ENCODE measurements around the gene PDE6D. TPM values are rescaled to one million over a fixed set of nuclear protein-coding genes. Genes with fewer than 3 reads are reported as not detected.

PDE6D gene
- total and polyA plus RNA-seq, 4 experiments from 2014 or later, result 29.1 to 74.0 (median 41.3) TPM

- ChIA-PET POLR2A (ENCODE audit: partially characterized antibody) (no interaction called here), CTCF (ENCODE audit: partially characterized antibody) (no interaction called here)
- Histone ChIP-seq H3K9me3 (ENCODE audit: control insufficient read depth in 1 of 2, low read length in 2 of 2) (no peaks in the 10 kb centered on the region), H3K4me3 (ENCODE audit: low read length in 2 of 2) (no peak overlapping the region), H3K36me3 (ENCODE audit: insufficient read depth, low read length) (peaks cover 35% of the 10 kb centered on the region), H3K27me3 (ENCODE audit: insufficient read depth, low read length) (no peaks in the 10 kb centered on the region), H3K4me1 (ENCODE audit: insufficient read depth, low read length) (no peaks in the 10 kb centered on the region), H3K27ac (ENCODE audit: low read depth, low read length) (no peak overlapping the region)
- Mint-ChIP-seq H3K9me3 (peaks cover 0 to 2% (median 0%) of the 10 kb centered on the region in 8 donors), H3K27me3 (no peaks in the 10 kb centered on the region), H3K4me3 (no peak overlapping the region), H3K27ac (no peak overlapping the region), H3K4me1 (peaks cover 0 to 6% (median 3%) of the 10 kb centered on the region in 4 donors), H3K36me3 (peaks cover 48 to 71% of the 10 kb centered on the region in 2 donors)
- intact Hi-C loops (cut with micrococcal nuclease), result no loop called here
- no peak for DNase-seq
Measured at GRCh38 chr2:231807020-231807419, 25.9 kb upstream of the PDE6D start.

- peaks cover 47 to 71% of the 10 kb centered on the region in 2 donors for H3K36me3 Mint-ChIP-seq
Measured at GRCh38 chr2:231803501-231804138, 22.5 kb upstream of the PDE6D start.

GRCh38 chr2:231800493-231801091 lies 19.5 kb upstream of the PDE6D start:
- CTCF ChIA-PET (ENCODE audit: partially characterized antibody), result interaction anchor here (0.8 to 2.4 kb wide), 12 partner anchors 9 to 123 kb away, joined by 3 to 8 read pairs (median 3); no protein-coding TSS in a partner anchor

More at GRCh38 chr2:231803501-231804138, 22.5 kb upstream of the PDE6D start:
- H3K4me3 Mint-ChIP-seq, result no peak overlapping the region
- no peaks in the 10 kb centered on the region for H3K27me3 ChIP-seq (ENCODE audit: insufficient read depth, low read length)
- no peak overlapping the region for H3K27ac Mint-ChIP-seq
- H3K9me3 Mint-ChIP-seq, result no peaks in the 10 kb centered on the region
- no peak overlapping the region for H3K27ac ChIP-seq (ENCODE audit: low read depth, low read length)
- H3K4me1 ChIP-seq (ENCODE audit: insufficient read depth, low read length), result no peaks in the 10 kb centered on the region
- H3K9me3 ChIP-seq (ENCODE audit: control insufficient read depth in 1 of 2, low read length in 2 of 2), result no peaks in the 10 kb centered on the region
- no peak for DNase-seq
- peaks cover 54% of the 10 kb centered on the region for H3K36me3 ChIP-seq (ENCODE audit: insufficient read depth, low read length)
- H3K27me3 Mint-ChIP-seq, result no peaks in the 10 kb centered on the region
- intact Hi-C loops (cut with micrococcal nuclease), result no loop called here
- ChIA-PET CTCF (ENCODE audit: partially characterized antibody) (no interaction called here), POLR2A (ENCODE audit: partially characterized antibody) (no interaction called here)
- H3K4me3 ChIP-seq (ENCODE audit: low read length in 2 of 2), result no peak overlapping the region
- H3K4me1 Mint-ChIP-seq, result peaks cover 0 to 8% (median 6%) of the 10 kb centered on the region in 4 donors

GRCh38 chr2:231795525-231796327 lies 14.6 kb upstream of the PDE6D start:
- ChIA-PET CTCF (ENCODE audit: partially characterized antibody) (no interaction called here), POLR2A (ENCODE audit: partially characterized antibody) (interaction anchor here (0.6 to 0.9 kb wide), 2 partner anchors 14 to 248 kb away, joined by 3 read pairs; no protein-coding TSS in a partner anchor)
- no peak overlapping the region for H3K4me3 Mint-ChIP-seq
- H3K4me1 ChIP-seq (ENCODE audit: insufficient read depth, low read length), result no peaks in the 10 kb centered on the region
- DNase-seq, result no peak
- H3K27ac Mint-ChIP-seq, result no peak overlapping the region
- H3K27me3 Mint-ChIP-seq, result no peaks in the 10 kb centered on the region
- H3K9me3 ChIP-seq (ENCODE audit: control insufficient read depth in 1 of 2, low read length in 2 of 2), result no peaks in the 10 kb centered on the region
- no peaks in the 10 kb centered on the region for H3K27me3 ChIP-seq (ENCODE audit: insufficient read depth, low read length)
- H3K4me3 ChIP-seq (ENCODE audit: low read length in 2 of 2), result no peak overlapping the region
- peaks cover 36% of the 10 kb centered on the region for H3K36me3 ChIP-seq (ENCODE audit: insufficient read depth, low read length)
- H3K36me3 Mint-ChIP-seq, result peaks cover 68 to 88% of the 10 kb centered on the region in 2 donors
- no peaks in the 10 kb centered on the region for H3K9me3 Mint-ChIP-seq
- H3K27ac ChIP-seq (ENCODE audit: low read depth, low read length), result no peak overlapping the region
- H3K4me1 Mint-ChIP-seq, result peaks cover 0 to 18% (median 13%) of the 10 kb centered on the region in 4 donors
- intact Hi-C loops (cut with micrococcal nuclease), result no loop called here

More at GRCh38 chr2:231800493-231801091, 19.5 kb upstream of the PDE6D start:
- no peaks in the 10 kb centered on the region for H3K9me3 ChIP-seq (ENCODE audit: control insufficient read depth in 1 of 2, low read length in 2 of 2)
- no peak overlapping the region for H3K27ac ChIP-seq (ENCODE audit: low read depth, low read length)
- H3K36me3 ChIP-seq (ENCODE audit: insufficient read depth, low read length), result peaks cover 43% of the 10 kb centered on the region
- H3K27me3 ChIP-seq (ENCODE audit: insufficient read depth, low read length), result no peaks in the 10 kb centered on the region
- no peak overlapping the region for H3K4me3 Mint-ChIP-seq
- no peak overlapping the region for H3K4me3 ChIP-seq (ENCODE audit: low read length in 2 of 2)
- H3K4me1 Mint-ChIP-seq, result peaks cover 0 to 10% (median 6%) of the 10 kb centered on the region in 4 donors
- intact Hi-C loops (cut with micrococcal nuclease), result no loop called here
- H3K36me3 Mint-ChIP-seq, result peaks cover 58 to 74% of the 10 kb centered on the region in 2 donors
- no peak overlapping the region for H3K27ac Mint-ChIP-seq
- no peaks in the 10 kb centered on the region for H3K4me1 ChIP-seq (ENCODE audit: insufficient read depth, low read length)
- peak in 2 of 5 donors; percentile 12 to 43 for DNase-seq
- no peaks in the 10 kb centered on the region for H3K27me3 Mint-ChIP-seq
- no peaks in the 10 kb centered on the region for H3K9me3 Mint-ChIP-seq
- POLR2A ChIA-PET (ENCODE audit: partially characterized antibody), result no interaction called here

GRCh38 chr2:231794383-231794782 lies 13.3 kb upstream of the PDE6D start:
- H3K27ac Mint-ChIP-seq, result no peak overlapping the region
- H3K4me3 Mint-ChIP-seq, result no peak overlapping the region
- H3K4me1 Mint-ChIP-seq, result peaks cover 0 to 22% (median 16%) of the 10 kb centered on the region in 4 donors
- peaks cover 39% of the 10 kb centered on the region for H3K36me3 ChIP-seq (ENCODE audit: insufficient read depth, low read length)
- no peak overlapping the region for H3K27ac ChIP-seq (ENCODE audit: low read depth, low read length)
- H3K9me3 ChIP-seq (ENCODE audit: control insufficient read depth in 1 of 2, low read length in 2 of 2), result no peaks in the 10 kb centered on the region
- DNase-seq, result no peak
- POLR2A ChIA-PET (ENCODE audit: partially characterized antibody), result no interaction called here
- no peak overlapping the region for H3K4me3 ChIP-seq (ENCODE audit: low read length in 2 of 2)
- CTCF ChIA-PET (ENCODE audit: partially characterized antibody), result no interaction called here
- peaks cover 57 to 86% of the 10 kb centered on the region in 2 donors for H3K36me3 Mint-ChIP-seq
- H3K4me1 ChIP-seq (ENCODE audit: insufficient read depth, low read length), result no peaks in the 10 kb centered on the region
- H3K9me3 Mint-ChIP-seq, result no peaks in the 10 kb centered on the region
- intact Hi-C loops (cut with micrococcal nuclease), result no loop called here
- no peaks in the 10 kb centered on the region for H3K27me3 ChIP-seq (ENCODE audit: insufficient read depth, low read length)
- no peaks in the 10 kb centered on the region for H3K27me3 Mint-ChIP-seq

- Histone ChIP-seq H3K27me3 (ENCODE audit: insufficient read depth, low read length) (no peaks in the 10 kb centered on the region), H3K27ac (ENCODE audit: low read depth, low read length) (no peak overlapping the region), H3K36me3 (ENCODE audit: insufficient read depth, low read length) (peaks cover 31% of the 10 kb centered on the region), H3K4me1 (ENCODE audit: insufficient read depth, low read length) (peaks cover 13% of the 10 kb centered on the region), H3K4me3 (ENCODE audit: low read length in 2 of 2) (no peak overlapping the region), H3K9me3 (ENCODE audit: control insufficient read depth in 1 of 2, low read length in 2 of 2) (no peaks in the 10 kb centered on the region)
- intact Hi-C loops (cut with micrococcal nuclease), result no loop called here
- POLR2A ChIA-PET (ENCODE audit: partially characterized antibody), result no interaction called here
- CTCF ChIA-PET (ENCODE audit: partially characterized antibody), result interaction anchor here (3.4 kb wide), 1 partner anchor 9 kb away, joined by 8 read pairs; no protein-coding TSS in a partner anchor
- peaks cover 23 to 44% (median 27%) of the 10 kb centered on the region in 4 donors for H3K4me1 Mint-ChIP-seq
- H3K4me3 Mint-ChIP-seq, result no peak overlapping the region
- H3K27ac Mint-ChIP-seq, result no peak overlapping the region
- peaks cover 31 to 78% of the 10 kb centered on the region in 2 donors for H3K36me3 Mint-ChIP-seq
- no peaks in the 10 kb centered on the region for H3K9me3 Mint-ChIP-seq
- DNase-seq, result no peak
- H3K27me3 Mint-ChIP-seq, result no peaks in the 10 kb centered on the region
Measured at GRCh38 chr2:231791107-231791506, 10.0 kb upstream of the PDE6D start.

GRCh38 chr2:231786917-231787292 lies 5.8 kb upstream of the PDE6D start:
- CTCF ChIA-PET (ENCODE audit: partially characterized antibody), result no interaction called here
- peaks cover 44% of the 10 kb centered on the region for H3K4me1 ChIP-seq (ENCODE audit: insufficient read depth, low read length)

More at GRCh38 chr2:231786917-231787292, 5.8 kb upstream of the PDE6D start:
- Histone ChIP-seq H3K27me3 (ENCODE audit: insufficient read depth, low read length) (no peaks in the 10 kb centered on the region), H3K4me3 (ENCODE audit: low read length in 2 of 2) (peak overlapping the region; percentile 69 to 77), H3K36me3 (ENCODE audit: insufficient read depth, low read length) (peaks cover 20% of the 10 kb centered on the region), H3K9me3 (ENCODE audit: control insufficient read depth in 1 of 2, low read length in 2 of 2) (no peaks in the 10 kb centered on the region), H3K27ac (ENCODE audit: low read depth, low read length) (peak overlapping the region; percentile 73)
- H3K9me3 Mint-ChIP-seq, result peaks cover 0 to 2% (median 0%) of the 10 kb centered on the region in 8 donors
- DNase-seq, result no peak
- H3K36me3 Mint-ChIP-seq, result peaks cover 9 to 51% of the 10 kb centered on the region in 2 donors
- peaks cover 48 to 85% (median 64%) of the 10 kb centered on the region in 4 donors for H3K4me1 Mint-ChIP-seq
- H3K4me3 Mint-ChIP-seq, result peak overlapping the region; percentile 90 to 97 (median 92)
- intact Hi-C loops (cut with micrococcal nuclease), result loop anchor here (1.0 to 10.0 kb wide), 3 partner anchors 110 to 528 kb away; partner anchors contain the start of gene DIS3L2
- POLR2A ChIA-PET (ENCODE audit: partially characterized antibody), result interaction anchor here (0.6 to 1.4 kb wide), 2 partner anchors 10 to 323 kb away, joined by 3 to 6 read pairs; partner anchors contain the start of gene NCL
- peak overlapping the region; percentile 88 to 97 (median 92) for H3K27ac Mint-ChIP-seq
- no peaks in the 10 kb centered on the region for H3K27me3 Mint-ChIP-seq
